Gastrocnemius medialis (tissue), 4 donors: ENCODE data around the gene TTLL13. TPM values are rescaled to one million over a fixed set of nuclear protein-coding genes. Genes with fewer than 3 reads are reported as not detected.

ENCODE experiments used
- ATAC-seq, 2 donors: fragments of 150-250 bp; one replicate each; pipeline ENCODE4 v1.9.1; 2016
- DNase-seq, 2 donors: peaks; one replicate each; pipeline ENCODE4 v3.0.0-alpha.2; 2019
- H3K27ac ChIP-seq, 4 donors: fragments of 200-600 bp; sonication (generic); 1 replicate in 1 of 4; 2 replicates in 3 of 4; pipeline ENCODE4 v1.5.1; 2016 to 2018; ENCODE audit warnings: mild to moderate bottlenecking in 2 of 4, moderate library complexity in 1 of 4
- H3K27me3 ChIP-seq, 3 donors: fragments of 200-600 bp; sonication (generic) in 2 of 3; 1 replicate in 1 of 3; 2 replicates in 2 of 3; pipeline versions ENCODE4 v1.5.1 to v1.6.0; 2016 to 2019; ENCODE audit warnings: mild to moderate bottlenecking in 1 of 3, moderate library complexity in 1 of 3
- H3K36me3 ChIP-seq, 2 donors: fragments of 200-600 bp; sonication (generic) in 1 of 2; one replicate each; pipeline ENCODE4 v1.5.1; 2017 to 2018
- H3K4me1 ChIP-seq, 2 donors: fragments of 200-600 bp; sonication (generic) in 1 of 2; one replicate each; pipeline ENCODE4 v1.5.1; 2016 to 2017; ENCODE audit warnings: mild to moderate bottlenecking in 2 of 2
- H3K4me3 ChIP-seq, 4 donors: fragments of 200-600 bp; sonication (generic) in 3 of 4; 1 replicate in 1 of 4; 2 replicates in 3 of 4; pipeline ENCODE4 v1.5.1; 2016 to 2019; ENCODE audit warnings: mild to moderate bottlenecking in 2 of 4
- H3K9me3 ChIP-seq, 3 donors: fragments of 200-600 bp; sonication (generic) in 2 of 3; 1 replicate in 1 of 3; 2 replicates in 2 of 3; pipeline ENCODE4 v1.5.1; 2016 to 2019
- CTCF ChIP-seq, 5 experiments: fragments of 450-650 bp in 3 of 5; fragments of 200-600 bp in 2 of 5; sonication (generic) in 2 of 5; IDR thresholded peaks in 4 of 5; conservative IDR thresholded peaks in 1 of 5; 1 replicate in 4 of 5; 2 replicates in 1 of 5; pipeline ENCODE4 v1.5.1; 2016 to 2019; ENCODE audit warnings: antibody characterized with exemption in 5 of 5, mild to moderate bottlenecking in 3 of 5, moderate library complexity in 3 of 5
- POLR2A ChIP-seq, 2 donors: fragments of 450-650 bp; IDR thresholded peaks; one replicate each; pipeline ENCODE4 v1.6.1; 2017; ENCODE audit warnings: antibody characterized with exemption in 2 of 2, mild to moderate bottlenecking in 2 of 2, moderate library complexity in 2 of 2
- in situ Hi-C, 4 donors: fragments of 200-750 bp; cut with MboI; loops; one replicate each; pipeline versions ENCODE4 v1.15.0 to v1.8.0; 2017; ENCODE audit warnings: low sequenced_read_pairs in 4 of 4
- intact Hi-C: fragments of 100-400 bp; cut with DNase I; formaldehyde crosslinking; loops from one replicate; pipeline ENCODE4 v1.15.1; 2023; ENCODE audit warnings: low total_unique reads
- total RNA-seq, 4 donors: library from RNA; depleted of rRNA; stranded (reverse); fragments of >200 nt; gene quantifications; one replicate each; pipeline versions ENCODE4 v1.1.0 to v1.2.3, GENCODE V29; 2016

The TTLL13 gene
- total RNA-seq, 4 donors from 2014 or later: not detected

- ATAC-seq: no peak
- H3K4me3 ChIP-seq: no peak overlapping the region
- TF ChIP-seq POLR2A (IDR thresholded peaks at IDR 0.05) (no peak), CTCF (IDR thresholded peaks at IDR 0.05 in 4 of 5, conservative IDR thresholded peaks at IDR 0.05 in 1 of 5) (no peak)
- in situ Hi-C loops: no loop called here
- peaks cover 32 to 44% of the 10 kb centered on the region in 2 donors for H3K4me1 ChIP-seq
- intact Hi-C loops: loop anchor here (2.0 kb wide), 1 partner anchor 57 kb away; no protein-coding TSS in a partner anchor
- no peak for DNase-seq
- H3K9me3 ChIP-seq: no peaks in the 10 kb centered on the region
- peaks cover 0 to 32% of the 10 kb centered on the region in 2 donors for H3K36me3 ChIP-seq
- H3K27ac ChIP-seq: peak overlapping the region; percentile 16 to 70 (median 48)
- H3K27me3 ChIP-seq: no peaks in the 10 kb centered on the region
Observed at GRCh38 chr15:90231028-90232017, 18.0 kb upstream of the TTLL13 start.

GRCh38 chr15:90232196-90232595 lies 17.2 kb upstream of the TTLL13 start:
- Histone ChIP-seq H3K36me3 (peaks cover 0 to 32% of the 10 kb centered on the region in 2 donors), H3K9me3 (no peaks in the 10 kb centered on the region), H3K4me1 (peaks cover 32 to 44% of the 10 kb centered on the region in 2 donors), H3K4me3 (no peak overlapping the region), H3K27ac (peak overlapping the region; percentile 10 to 94 (median 22)), H3K27me3 (no peaks in the 10 kb centered on the region)
- intact Hi-C loops: loop anchor here (2.0 kb wide), 1 partner anchor 57 kb away; no protein-coding TSS in a partner anchor
- ATAC-seq: no peak
- no peak for DNase-seq
- TF ChIP-seq POLR2A (IDR thresholded peaks at IDR 0.05) (no peak), CTCF (IDR thresholded peaks at IDR 0.05 in 4 of 5, conservative IDR thresholded peaks at IDR 0.05 in 1 of 5) (no peak)
- in situ Hi-C loops: no loop called here

- Histone ChIP-seq H3K4me3 (peak overlapping the region; percentile 84 to 99 (median 94)), H3K27ac (peak overlapping the region; percentile 86 to 96 (median 94)), H3K27me3 (no peaks in the 10 kb centered on the region), H3K9me3 (no peaks in the 10 kb centered on the region), H3K36me3 (peaks cover 0 to 29% of the 10 kb centered on the region in 2 donors), H3K4me1 (peaks cover 32 to 44% of the 10 kb centered on the region in 2 donors)
- in situ Hi-C loops (no loop called here), intact Hi-C loops (loop anchor here (2.0 kb wide), 1 partner anchor 58 kb away; no protein-coding TSS in a partner anchor)
- DNase-seq (no peak), ATAC-seq (no peak)
- TF ChIP-seq POLR2A (IDR thresholded peaks at IDR 0.05) (no peak), CTCF (IDR thresholded peaks at IDR 0.05 in 4 of 5, conservative IDR thresholded peaks at IDR 0.05 in 1 of 5) (peak in 2 of 5 experiments; percentile 34 to 60)
Observed at GRCh38 chr15:90232941-90233386, 16.4 kb upstream of the TTLL13 start.

- peak; percentile 96 to 97 for DNase-seq
- Histone ChIP-seq H3K27me3 (no peaks in the 10 kb centered on the region), H3K27ac (peak within 1 kb of the TSS; percentile 86 to 96 (median 94)), H3K36me3 (peaks cover 0 to 30% of the 10 kb centered on the region in 2 donors), H3K4me3 (peak within 1 kb of the TSS; percentile 84 to 99 (median 94)), H3K9me3 (no peaks in the 10 kb centered on the region), H3K4me1 (peaks cover 32 to 44% of the 10 kb centered on the region in 2 donors)
- TF ChIP-seq POLR2A (IDR thresholded peaks at IDR 0.05): peak; percentile 77 to 80
- TF ChIP-seq CTCF (IDR thresholded peaks at IDR 0.05 in 4 of 5, conservative IDR thresholded peaks at IDR 0.05 in 1 of 5): peak in 4 of 5 experiments; percentile 12 to 53 (median 48)
- ATAC-seq: peak; percentile 82 to 89
- in situ Hi-C loops (no loop called here), intact Hi-C loops (loop anchor here (1.0 to 2.0 kb wide), 2 partner anchors 32 to 59 kb away; partner anchors contain the start of gene NGRN)
Observed at GRCh38 chr15:90233387-90234095, 15.8 kb upstream of the TTLL13 start, which contains the start of gene CIB1. CIB1 (minus strand) TSS chr15:90233941; CDS start chr15:90233885, 56 bp downstream.
